Stimulated activated naive CD8-positive, alpha-beta T cell treated with anti-CD3 and anti-CD28 coated beads, Interleukin-15, Interleukin-2, amounts not matched to agents 100 ng/mL and 50 ng/mL, for 24 hours (primary cell): ENCODE results near the gene C2CD3.

ENCODE experiments used
- H3K27ac Mint-ChIP-seq: one replicate; pipeline ENCODE4 v1.8.0; 2021; ENCODE audit warnings: mild to moderate bottlenecking, mixed read lengths
- H3K27me3 Mint-ChIP-seq: one replicate; pipeline ENCODE4 v1.8.0; 2021; ENCODE audit warnings: mixed read lengths
- H3K36me3 Mint-ChIP-seq: one replicate; pipeline ENCODE4 v1.8.0; 2021; ENCODE audit warnings: low read depth, mixed read lengths
- H3K4me1 Mint-ChIP-seq: one replicate; pipeline ENCODE4 v1.8.0; 2021; ENCODE audit warnings: low read depth, mixed read lengths
- H3K4me3 Mint-ChIP-seq: one replicate; pipeline ENCODE4 v1.8.0; 2021; ENCODE audit warnings: mild to moderate bottlenecking, mixed read lengths
- H3K9me3 Mint-ChIP-seq: one replicate; pipeline ENCODE4 v1.8.0; 2021; ENCODE audit warnings: mixed read lengths

The C2CD3 gene

DNA sequence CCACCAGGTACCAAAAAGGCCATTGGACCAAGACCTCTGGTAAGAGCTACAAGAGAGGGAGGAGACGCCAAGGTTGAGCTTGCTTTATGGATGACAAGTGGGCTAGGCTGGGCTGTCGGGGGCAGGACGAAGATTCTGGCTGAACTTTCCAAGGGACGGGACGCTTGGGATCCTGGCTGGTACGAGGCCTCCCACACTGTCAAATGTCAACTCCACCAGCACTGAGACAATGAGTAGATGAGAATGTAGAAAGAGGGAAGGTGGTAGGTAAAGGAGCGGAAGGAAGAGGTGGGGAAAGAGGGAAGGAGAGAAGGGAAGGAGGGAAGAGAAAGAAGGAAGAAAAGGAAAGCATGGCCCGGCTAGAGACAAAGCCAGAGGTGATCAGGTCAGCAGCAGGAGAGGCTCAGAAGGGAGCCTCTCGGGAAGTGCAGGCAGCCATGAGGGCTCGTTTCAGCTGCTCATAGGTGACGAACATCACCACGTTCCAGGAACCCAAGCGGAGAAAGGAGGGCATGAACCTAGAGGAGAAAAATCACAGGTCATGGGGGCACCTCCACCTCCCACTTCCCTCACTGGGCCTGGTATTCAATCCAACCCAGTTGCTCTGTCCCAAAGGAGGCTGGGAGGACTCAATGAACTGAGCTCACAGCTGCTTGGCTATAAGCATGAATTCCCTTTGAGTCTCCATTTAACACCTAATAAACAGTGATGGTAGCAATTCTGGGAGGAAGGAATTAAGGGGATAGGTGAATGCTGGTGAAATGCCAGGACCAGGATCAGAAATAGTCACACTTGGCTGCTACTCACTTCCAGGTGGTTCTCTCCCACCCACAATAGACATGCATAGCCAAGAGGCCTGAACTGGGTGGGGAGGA, 196.0 kb downstream of the C2CD3 start:
- Mint-ChIP-seq H3K27ac (peak overlapping the region; percentile 70), H3K4me3 (peak overlapping the region; percentile 50), H3K9me3 (no peaks in the 10 kb centered on the region), H3K27me3 (no peaks in the 10 kb centered on the region), H3K4me1 (peaks cover 98% of the 10 kb centered on the region), H3K36me3 (peaks cover 70% of the 10 kb centered on the region)

DNA sequence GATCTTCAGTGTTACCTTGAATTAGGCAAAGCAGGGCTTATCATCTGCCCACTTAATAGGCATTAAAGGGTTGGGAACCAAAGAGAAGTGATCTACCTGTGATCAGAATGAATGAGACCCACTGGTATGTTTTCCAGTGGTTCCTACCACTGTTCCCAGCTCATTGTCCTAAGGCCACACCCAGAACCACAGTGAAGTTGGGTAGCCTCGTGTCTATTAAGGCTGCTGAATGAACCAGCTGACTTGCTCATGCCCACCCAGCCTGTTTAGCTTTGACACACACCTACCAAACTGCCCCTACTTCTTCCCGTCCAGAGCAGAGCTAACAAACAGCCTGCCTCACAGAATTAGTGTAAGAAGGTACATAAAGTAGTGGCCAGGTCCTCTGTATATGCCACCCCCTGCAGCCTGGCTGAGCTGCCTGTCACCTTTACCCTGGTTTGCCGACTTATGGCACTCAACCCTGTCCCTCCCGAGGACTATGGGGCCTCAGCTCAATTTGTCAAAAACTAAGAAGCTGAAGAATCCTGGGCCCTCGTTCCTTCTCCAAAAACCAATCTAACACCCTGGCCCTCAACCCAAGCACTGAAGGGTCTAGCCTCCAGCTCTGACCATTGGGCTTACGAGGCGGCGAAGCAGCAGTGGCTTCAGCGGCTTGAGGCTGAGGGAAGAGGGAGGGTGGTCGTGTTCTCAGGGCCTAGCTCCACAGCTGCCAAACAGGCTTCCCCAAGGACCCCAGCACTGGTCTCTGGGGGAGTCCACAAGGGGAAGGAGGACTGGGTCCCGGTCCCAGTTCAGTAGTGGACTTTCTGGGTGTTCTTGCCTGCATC, 198.0 kb downstream of the C2CD3 start:
- Mint-ChIP-seq H3K27ac (peak overlapping the region; percentile 55), H3K4me1 (peaks cover 98% of the 10 kb centered on the region), H3K36me3 (peaks cover 50% of the 10 kb centered on the region), H3K27me3 (no peaks in the 10 kb centered on the region), H3K9me3 (no peaks in the 10 kb centered on the region), H3K4me3 (no peak overlapping the region)

DNA sequence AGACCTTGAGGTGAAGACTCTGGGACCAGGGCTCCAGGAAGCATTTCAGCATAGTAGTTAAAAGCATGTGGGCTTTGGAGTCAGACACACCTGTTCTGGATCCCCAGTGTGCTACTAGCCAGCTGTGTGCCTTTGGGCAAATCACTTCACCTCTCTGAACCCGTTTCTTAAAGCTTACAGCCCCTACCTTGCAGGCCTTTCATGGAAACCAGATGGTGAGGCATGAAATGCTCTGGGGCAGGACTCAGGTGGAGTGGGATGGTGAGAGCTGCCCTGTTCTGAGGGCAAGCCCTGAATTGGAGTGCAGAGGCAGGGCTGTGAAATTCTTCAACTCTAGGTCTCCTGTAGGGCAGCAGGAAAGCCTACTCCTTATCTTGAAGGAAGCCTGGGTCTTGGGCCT, 198.6 kb downstream of the C2CD3 start:
- Mint-ChIP-seq H3K36me3 (peaks cover 43% of the 10 kb centered on the region), H3K4me3 (no peak overlapping the region)

DNA sequence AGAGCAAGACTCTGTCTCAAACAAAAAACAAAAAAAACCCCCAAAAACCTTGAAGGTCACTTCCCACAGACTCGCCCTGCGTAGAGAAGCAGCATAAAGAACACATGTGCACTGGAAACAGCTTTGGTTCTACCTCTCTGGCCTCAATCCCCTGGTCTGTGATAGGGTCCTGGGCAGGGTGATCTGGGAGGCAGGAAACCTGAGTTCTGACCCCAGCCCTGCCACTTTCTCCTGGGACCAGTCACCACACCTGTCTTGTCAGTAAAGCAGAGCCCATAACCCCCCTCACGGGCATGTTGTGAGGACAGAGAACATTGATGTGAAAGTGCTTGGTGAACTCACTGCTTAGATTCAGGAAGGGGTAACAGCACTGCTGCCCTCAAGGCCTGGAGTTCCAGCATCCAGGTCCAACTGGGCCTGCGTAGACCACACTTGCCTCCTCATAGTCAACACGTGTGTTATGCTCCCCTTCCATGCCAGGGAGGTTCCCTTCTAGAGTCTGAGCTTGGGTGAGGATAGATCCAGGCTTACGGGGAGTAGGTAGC, 199.6 kb downstream of the C2CD3 start:
- Mint-ChIP-seq H3K36me3 (peaks cover 34% of the 10 kb centered on the region), H3K4me1 (peaks cover 87% of the 10 kb centered on the region), H3K27ac (peak overlapping the region; percentile 89), H3K27me3 (no peaks in the 10 kb centered on the region), H3K4me3 (no peak overlapping the region), H3K9me3 (no peaks in the 10 kb centered on the region)

More for the DNA sequence above, 198.6 kb downstream of the C2CD3 start:
- Mint-ChIP-seq H3K4me1 (peaks cover 96% of the 10 kb centered on the region), H3K27ac (peak overlapping the region; percentile 55), H3K27me3 (no peaks in the 10 kb centered on the region), H3K9me3 (no peaks in the 10 kb centered on the region)

DNA sequence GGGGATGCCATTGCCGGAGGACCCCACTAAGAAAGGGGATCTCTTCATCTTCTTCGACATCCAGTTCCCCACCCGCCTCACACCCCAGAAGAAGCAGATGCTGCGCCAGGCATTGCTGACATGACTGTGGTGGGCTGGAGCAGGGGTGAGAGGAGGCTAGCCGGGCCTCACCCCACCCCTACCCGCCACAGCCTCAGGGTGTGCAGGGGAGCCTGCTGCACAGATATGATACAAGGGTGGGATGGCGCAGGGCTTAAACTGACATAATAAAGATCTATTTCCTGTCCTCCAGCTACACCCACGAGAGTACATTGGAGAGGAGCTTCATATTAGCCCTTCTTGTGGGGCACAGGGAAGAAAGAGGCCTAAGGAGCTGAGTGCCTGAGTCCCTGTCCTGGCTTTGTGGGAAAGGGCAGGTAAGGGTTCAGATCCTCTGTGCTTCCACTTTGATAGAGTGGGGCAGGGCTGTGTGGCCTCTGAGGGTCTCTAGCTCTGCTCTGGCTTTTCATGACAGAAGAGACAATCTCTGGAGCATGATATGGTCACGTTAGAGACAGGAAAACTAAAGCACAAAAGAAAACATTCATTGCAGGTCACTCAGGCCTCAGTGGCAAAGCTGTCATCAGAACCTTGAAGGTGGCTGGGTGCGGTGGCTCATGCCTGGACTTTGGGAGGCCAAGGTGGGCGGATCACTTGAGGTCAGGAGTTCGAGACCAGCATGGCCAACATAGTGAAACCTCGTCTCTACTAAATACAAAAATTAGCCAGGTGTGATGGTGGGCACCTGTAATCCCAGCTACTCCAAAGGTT, 200.6 kb downstream of the C2CD3 start:
- Mint-ChIP-seq H3K9me3 (no peaks in the 10 kb centered on the region), H3K4me3 (no peak overlapping the region), H3K36me3 (peaks cover 24% of the 10 kb centered on the region), H3K27me3 (no peaks in the 10 kb centered on the region), H3K27ac (peak overlapping the region; percentile 55), H3K4me1 (peaks cover 81% of the 10 kb centered on the region)

DNA sequence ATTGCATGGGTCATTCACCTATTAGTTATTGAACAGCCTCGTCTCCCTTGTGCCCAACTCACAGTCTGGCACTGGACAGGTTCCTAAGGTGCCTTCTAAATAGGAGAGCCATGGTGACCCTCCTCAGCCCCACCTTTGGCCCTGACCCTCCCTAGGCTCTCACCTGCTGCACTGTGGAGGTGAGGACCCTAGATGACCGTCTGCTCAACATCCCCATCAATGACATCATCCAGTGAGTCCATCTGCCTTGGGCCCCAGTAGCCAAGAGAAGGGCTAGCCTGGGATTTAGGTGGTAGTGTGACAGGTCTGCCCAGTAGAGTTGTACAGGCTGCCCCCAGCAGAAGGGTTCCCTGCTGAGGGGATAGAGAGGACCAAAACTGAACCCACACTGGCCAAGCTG, 201.7 kb downstream of the C2CD3 start:
- peaks cover 78% of the 10 kb centered on the region for H3K4me1 Mint-ChIP-seq
- H3K27me3 Mint-ChIP-seq: no peaks in the 10 kb centered on the region
- no peak overlapping the region for H3K4me3 Mint-ChIP-seq
- H3K9me3 Mint-ChIP-seq: no peaks in the 10 kb centered on the region
- peaks cover 13% of the 10 kb centered on the region for H3K36me3 Mint-ChIP-seq
- H3K27ac Mint-ChIP-seq: peak overlapping the region; percentile 65

DNA sequence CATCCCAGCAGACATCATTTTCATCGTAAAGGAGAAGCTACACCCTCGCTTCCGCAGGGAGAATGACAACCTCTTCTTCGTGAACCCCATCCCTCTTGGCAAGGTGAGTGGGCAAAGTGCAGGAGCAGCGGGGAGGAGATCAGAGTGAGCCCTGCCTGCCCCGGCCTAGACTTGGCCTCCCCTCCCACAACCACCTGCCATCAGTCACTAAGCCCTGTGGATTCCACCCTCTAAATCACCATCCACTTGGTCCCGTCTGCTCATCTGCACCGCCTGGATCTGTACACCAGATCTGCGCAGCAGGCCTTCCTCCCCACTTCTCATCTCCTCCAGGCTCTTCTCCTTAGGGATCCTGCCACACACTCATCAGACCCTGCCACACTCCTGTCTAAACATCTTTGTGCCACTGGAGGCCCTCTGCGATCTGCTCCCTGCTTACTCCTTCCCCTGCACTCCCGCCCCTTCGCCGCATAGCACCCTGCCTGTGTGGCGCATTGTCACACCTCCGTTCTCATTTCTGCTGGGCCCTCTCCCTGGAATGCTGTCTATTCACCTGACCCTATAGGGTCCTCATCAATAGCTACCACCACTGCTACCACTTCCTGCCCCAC, 202.3 kb downstream of the C2CD3 start:
- Mint-ChIP-seq H3K36me3 (peaks cover 6% of the 10 kb centered on the region), H3K27me3 (no peaks in the 10 kb centered on the region), H3K9me3 (no peaks in the 10 kb centered on the region), H3K4me3 (no peak overlapping the region), H3K27ac (peak overlapping the region; percentile 2), H3K4me1 (peaks cover 75% of the 10 kb centered on the region)

DNA sequence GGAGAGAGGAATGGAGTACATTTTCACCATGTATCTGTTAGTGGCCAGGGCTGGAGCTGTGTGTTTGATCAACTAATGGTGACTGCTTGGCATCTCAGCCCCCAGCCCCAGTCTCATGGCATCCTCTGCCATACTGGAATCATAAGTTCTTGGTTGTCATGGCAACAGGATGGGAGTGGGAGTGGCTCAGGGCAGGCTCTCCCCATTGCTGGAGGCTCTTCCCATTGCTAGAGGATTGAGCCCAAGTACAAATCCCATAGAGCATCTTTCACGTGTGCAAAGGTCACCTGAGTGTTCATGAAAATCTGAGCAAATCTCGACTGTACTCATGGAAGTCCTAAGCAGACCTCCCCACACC, 205.1 kb downstream of the C2CD3 start:
- no peak overlapping the region for H3K4me3 Mint-ChIP-seq
- no peaks in the 10 kb centered on the region for H3K36me3 Mint-ChIP-seq
- H3K27me3 Mint-ChIP-seq: no peaks in the 10 kb centered on the region
- H3K4me1 Mint-ChIP-seq: peaks cover 50% of the 10 kb centered on the region
- no peak overlapping the region for H3K27ac Mint-ChIP-seq
- no peaks in the 10 kb centered on the region for H3K9me3 Mint-ChIP-seq

DNA sequence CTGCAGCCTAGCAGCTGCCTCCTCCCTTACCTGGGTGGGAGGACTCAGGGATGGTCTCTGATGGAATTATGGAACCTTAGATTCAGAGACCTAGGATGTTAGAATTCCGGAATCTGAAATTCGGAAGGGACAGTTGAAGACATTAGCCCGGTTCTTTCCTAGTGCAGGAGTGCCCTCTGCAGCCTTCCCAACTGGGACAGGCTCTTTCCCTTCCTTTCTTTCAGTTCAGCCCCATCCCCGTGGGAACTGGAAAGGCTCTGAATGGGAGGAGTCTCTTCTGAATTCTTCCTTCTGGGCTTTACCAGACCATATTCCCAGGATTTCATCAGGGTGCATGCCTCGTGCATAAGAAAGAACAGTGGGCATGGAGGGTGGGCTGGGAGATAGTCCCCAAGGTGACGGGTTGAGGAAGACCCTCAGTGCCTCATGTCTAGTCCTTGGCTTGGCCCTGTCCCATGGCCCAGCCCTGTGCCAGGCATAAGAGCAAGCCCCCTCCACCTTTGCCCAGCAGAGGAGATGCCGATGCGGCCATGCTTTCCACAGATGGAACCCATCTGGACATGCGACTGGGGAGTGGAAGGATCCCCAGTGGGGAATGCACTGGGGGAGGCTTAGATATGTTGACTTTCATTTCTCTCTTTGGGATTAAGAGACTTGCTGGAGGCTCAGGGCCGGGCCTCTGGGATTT, 205.6 kb downstream of the C2CD3 start:
- Mint-ChIP-seq H3K4me1 (peaks cover 45% of the 10 kb centered on the region), H3K9me3 (no peaks in the 10 kb centered on the region), H3K27me3 (no peaks in the 10 kb centered on the region), H3K4me3 (no peak overlapping the region), H3K27ac (no peak overlapping the region), H3K36me3 (no peaks in the 10 kb centered on the region)

DNA sequence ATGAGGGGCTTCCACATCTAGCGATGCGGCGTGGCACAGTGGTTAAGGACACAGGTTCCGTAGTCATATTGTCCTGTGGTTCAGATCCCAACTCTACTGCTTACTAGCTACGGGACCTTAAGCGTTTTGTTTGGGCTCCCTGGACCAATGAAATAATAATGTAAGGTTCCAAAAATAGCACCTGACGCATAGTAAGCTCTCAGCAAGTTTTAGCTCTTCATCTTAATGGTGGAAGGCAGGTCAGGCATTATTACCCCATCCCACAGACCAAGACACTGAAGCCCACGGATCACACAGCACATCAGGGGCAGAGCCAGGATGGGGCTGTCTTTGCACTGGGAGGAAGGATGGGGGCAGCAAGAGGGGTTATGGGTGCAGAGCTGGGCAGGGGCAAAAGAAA, 206.9 kb downstream of the C2CD3 start:
- Mint-ChIP-seq H3K4me1 (peaks cover 31% of the 10 kb centered on the region), H3K27ac (peak overlapping the region; percentile 36), H3K36me3 (no peaks in the 10 kb centered on the region), H3K4me3 (no peak overlapping the region), H3K27me3 (no peaks in the 10 kb centered on the region), H3K9me3 (no peaks in the 10 kb centered on the region)
